Activated CD8-positive, alpha-beta T cell treated with anti-CD3 and anti-CD28 coated beads for 36 hours (primary cell): Measurements from ENCODE around the gene VPS25. TPM values are rescaled to one million over a fixed set of nuclear protein-coding genes. Genes with fewer than 3 reads are reported as not detected.
"Not testable (repeated sequence)": the region's sequence is repeated elsewhere in the genome, so short reads cannot be mapped to it uniquely, and the experiment has no call there.

Experiments used
- ATAC-seq: fragments of 200-7000 bp; cut with Tn5 transposase; one replicate; pipeline ENCODE4 v1.10.0; 2021; ENCODE audit warnings: mild to moderate bottlenecking, moderate library complexity
- CTCF ChIA-PET: fragments of 350-600 bp; sonication (Branson Sonifier 250); formaldehyde crosslinking; loops from one replicate; lab custom pipeline; 2021; ENCODE audit warnings: antibody characterized with exemption; lab: Charles Lee
- POLR2A ChIA-PET: fragments of 350-600 bp; sonication (Branson Sonifier 250); formaldehyde crosslinking; loops from one replicate; lab custom pipeline; 2021; ENCODE audit warnings: antibody characterized with exemption; lab: Charles Lee
- DNase-seq: peaks from one replicate; pipeline ENCODE4 v3.0.0-alpha.2; 2020
- H3K27ac Mint-ChIP-seq: one replicate; pipeline ENCODE4 v1.8.0; 2021; ENCODE audit warnings: mild to moderate bottlenecking, mixed read lengths
- H3K27me3 Mint-ChIP-seq: one replicate; pipeline ENCODE4 v1.8.0; 2021; ENCODE audit warnings: mixed read lengths
- H3K36me3 Mint-ChIP-seq: one replicate; pipeline ENCODE4 v1.8.0; 2021; ENCODE audit warnings: low read depth, mixed read lengths
- H3K4me1 Mint-ChIP-seq: one replicate; pipeline ENCODE4 v1.8.0; 2021; ENCODE audit warnings: low read depth, mixed read lengths
- H3K4me3 Mint-ChIP-seq: one replicate; pipeline ENCODE4 v1.8.0; 2021; ENCODE audit warnings: mild to moderate bottlenecking, moderate library complexity, mixed read lengths
- H3K9me3 Mint-ChIP-seq: one replicate; pipeline ENCODE4 v1.8.0; 2021; ENCODE audit warnings: mixed read lengths
- intact Hi-C: fragments of 100-400 bp; cut with micrococcal nuclease; formaldehyde crosslinking; loops from one replicate; pipeline ENCODE4 v1.10.0; 2022
- total RNA-seq, 2 experiments: library from RNA; stranded (reverse); gene quantifications; one replicate each; pipeline ENCODE4 v1.2.3, GENCODE V29; 2021
- TF ChIP-seq, protein P1 (sequence below): fragments of 200-600 bp; IDR thresholded peaks from one replicate; pipeline ENCODE4 v1.8.0; 2022; ENCODE audit warnings: antibody characterized with exemption, mild to moderate bottlenecking

Gene VPS25
- 10 to 100 TPM; 63.4 to 67.2 TPM for total RNA-seq

DNA sequence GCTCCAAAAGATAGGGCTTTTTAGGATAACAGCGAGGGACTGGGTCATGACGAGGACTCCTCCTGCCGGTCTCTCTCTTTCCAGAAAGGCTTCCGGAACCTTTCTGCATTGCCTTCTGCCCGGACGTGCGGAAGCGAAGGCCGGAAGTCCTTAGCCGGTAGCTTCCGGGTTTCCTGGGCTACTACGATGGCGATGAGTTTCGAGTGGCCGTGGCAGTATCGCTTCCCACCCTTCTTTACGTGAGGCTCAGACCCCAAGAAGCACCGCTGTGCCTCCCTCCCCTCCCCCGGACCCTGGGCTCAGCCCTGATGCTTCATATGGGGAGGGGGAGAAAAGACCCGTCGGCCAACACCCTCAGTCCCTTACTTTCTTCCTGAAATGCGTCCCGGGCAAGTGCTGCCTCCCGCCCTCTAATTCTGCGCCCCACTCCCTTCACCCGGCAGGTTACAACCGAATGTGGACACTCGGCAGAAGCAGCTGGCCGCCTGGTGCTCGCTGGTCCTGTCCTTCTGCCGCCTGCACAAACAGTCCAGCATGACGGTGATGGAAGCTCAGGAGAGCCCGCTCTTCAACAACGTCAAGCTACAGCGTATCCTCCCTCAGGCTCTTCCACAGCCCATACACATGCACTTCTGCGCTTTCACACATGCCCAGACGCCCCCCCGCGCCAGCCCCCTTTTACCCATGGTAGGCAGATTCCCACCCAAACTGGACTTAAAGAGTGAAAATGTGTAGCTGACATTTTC, at the start of gene VPS25:
TSS of gene VPS25 (plus strand) at position 160 of the 746 bp plus-strand sequence. CDS start at position 187, 27 bp downstream.
- ATAC-seq (peak; percentile 96), DNase-seq (peak; percentile 79)
- Mint-ChIP-seq H3K27ac (peak within 1 kb of the TSS; percentile 95), H3K27me3 (no peaks in the 10 kb centered on the region), H3K4me3 (peak within 1 kb of the TSS; percentile 98), H3K9me3 (no peaks in the 10 kb centered on the region), H3K36me3 (peaks cover 30% of the 10 kb centered on the region), H3K4me1 (peaks cover 21% of the 10 kb centered on the region)
- POLR2A ChIA-PET = interaction anchor here (0.7 to 3.0 kb wide), 15 partner anchors 10 to 233 kb away, joined by 3 to 22 read pairs (median 3); partner anchors contain the start of genes BECN1, IFI35, PSMC3IP and RETREG3
- TF ChIP-seq, protein P1, sequence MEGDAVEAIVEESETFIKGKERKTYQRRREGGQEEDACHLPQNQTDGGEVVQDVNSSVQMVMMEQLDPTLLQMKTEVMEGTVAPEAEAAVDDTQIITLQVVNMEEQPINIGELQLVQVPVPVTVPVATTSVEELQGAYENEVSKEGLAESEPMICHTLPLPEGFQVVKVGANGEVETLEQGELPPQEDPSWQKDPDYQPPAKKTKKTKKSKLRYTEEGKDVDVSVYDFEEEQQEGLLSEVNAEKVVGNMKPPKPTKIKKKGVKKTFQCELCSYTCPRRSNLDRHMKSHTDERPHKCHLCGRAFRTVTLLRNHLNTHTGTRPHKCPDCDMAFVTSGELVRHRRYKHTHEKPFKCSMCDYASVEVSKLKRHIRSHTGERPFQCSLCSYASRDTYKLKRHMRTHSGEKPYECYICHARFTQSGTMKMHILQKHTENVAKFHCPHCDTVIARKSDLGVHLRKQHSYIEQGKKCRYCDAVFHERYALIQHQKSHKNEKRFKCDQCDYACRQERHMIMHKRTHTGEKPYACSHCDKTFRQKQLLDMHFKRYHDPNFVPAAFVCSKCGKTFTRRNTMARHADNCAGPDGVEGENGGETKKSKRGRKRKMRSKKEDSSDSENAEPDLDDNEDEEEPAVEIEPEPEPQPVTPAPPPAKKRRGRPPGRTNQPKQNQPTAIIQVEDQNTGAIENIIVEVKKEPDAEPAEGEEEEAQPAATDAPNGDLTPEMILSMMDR = no peak
- intact Hi-C loops = no loop called here
- CTCF ChIA-PET = interaction anchor here (0.6 to 3.8 kb wide), 10 partner anchors 10 to 304 kb away, joined by 3 to 37 read pairs (median 5); partner anchors contain the start of genes BECN1, CNTD1, COA3 and PSMC3IP

DNA sequence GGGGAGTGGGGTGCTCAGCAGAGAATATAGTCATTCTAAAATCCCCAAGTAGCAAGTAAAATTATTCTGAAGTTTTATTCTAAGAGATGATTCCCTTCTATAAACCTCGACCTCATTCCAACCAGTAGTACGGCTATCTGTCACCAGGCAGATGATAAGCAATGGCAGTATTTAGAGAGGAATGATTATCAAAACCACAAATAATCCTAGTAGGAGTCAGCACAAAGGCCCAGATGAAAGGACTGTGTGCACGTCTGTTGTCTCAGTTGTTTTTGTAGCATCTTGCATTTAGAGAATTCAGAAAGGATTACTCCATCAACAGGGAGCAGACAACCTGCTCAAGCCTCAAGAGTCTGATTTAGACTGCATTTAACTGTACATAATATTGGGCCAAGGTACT, 49.6 kb upstream of the VPS25 start:
- peaks cover 31% of the 10 kb centered on the region for H3K36me3 Mint-ChIP-seq
- no peak for DNase-seq
- H3K4me1 Mint-ChIP-seq = no peaks in the 10 kb centered on the region
- no peaks in the 10 kb centered on the region for H3K9me3 Mint-ChIP-seq
- no peak overlapping the region for H3K4me3 Mint-ChIP-seq
- no peaks in the 10 kb centered on the region for H3K27me3 Mint-ChIP-seq
- no peak overlapping the region for H3K27ac Mint-ChIP-seq
- no peak for ATAC-seq
- CTCF ChIA-PET = interaction anchor here (1.2 kb wide), 1 partner anchor 40 kb away, joined by 5 read pairs; no protein-coding TSS in a partner anchor
- intact Hi-C loops = loop anchor here (10.0 kb wide), 1 partner anchor 211 kb away; no protein-coding TSS in a partner anchor
- POLR2A ChIA-PET = no interaction called here
- TF ChIP-seq, protein P1 = no peak

DNA sequence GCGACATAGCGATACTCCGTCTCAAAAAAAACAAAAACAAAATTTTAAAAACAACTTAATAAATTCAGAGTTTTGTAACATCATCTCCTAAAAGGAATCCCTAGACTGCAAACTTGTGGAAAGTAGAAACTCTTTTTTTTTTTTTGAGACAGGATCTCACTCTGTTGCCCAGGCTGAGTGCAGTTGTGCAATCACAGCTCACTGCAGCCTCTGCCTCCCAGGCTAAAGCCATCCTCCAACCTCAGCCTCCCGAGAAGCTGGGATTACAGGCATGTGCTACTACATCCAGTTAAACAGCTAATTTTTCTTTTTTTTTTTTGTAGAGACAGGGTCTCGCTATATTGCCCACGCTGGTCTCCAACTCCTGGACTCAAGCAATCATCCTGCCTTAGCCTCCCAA, 48.1 kb upstream of the VPS25 start:
- Mint-ChIP-seq H3K36me3 (peaks cover 25% of the 10 kb centered on the region), H3K4me3 (no peak overlapping the region), H3K9me3 (no peaks in the 10 kb centered on the region), H3K27ac (no peak overlapping the region), H3K27me3 (no peaks in the 10 kb centered on the region), H3K4me1 (no peaks in the 10 kb centered on the region)
- POLR2A ChIA-PET = interaction anchor here (0.6 kb wide), 1 partner anchor 14 kb away, joined by 4 read pairs; no protein-coding TSS in a partner anchor
- ATAC-seq (no peak), DNase-seq (no peak)
- CTCF ChIA-PET = interaction anchor here (1.1 to 1.3 kb wide), 3 partner anchors 13 to 146 kb away, joined by 4 read pairs; no protein-coding TSS in a partner anchor
- TF ChIP-seq, protein P1 = no peak
- intact Hi-C loops = loop anchor here (10.0 kb wide), 1 partner anchor 210 kb away; no protein-coding TSS in a partner anchor

DNA sequence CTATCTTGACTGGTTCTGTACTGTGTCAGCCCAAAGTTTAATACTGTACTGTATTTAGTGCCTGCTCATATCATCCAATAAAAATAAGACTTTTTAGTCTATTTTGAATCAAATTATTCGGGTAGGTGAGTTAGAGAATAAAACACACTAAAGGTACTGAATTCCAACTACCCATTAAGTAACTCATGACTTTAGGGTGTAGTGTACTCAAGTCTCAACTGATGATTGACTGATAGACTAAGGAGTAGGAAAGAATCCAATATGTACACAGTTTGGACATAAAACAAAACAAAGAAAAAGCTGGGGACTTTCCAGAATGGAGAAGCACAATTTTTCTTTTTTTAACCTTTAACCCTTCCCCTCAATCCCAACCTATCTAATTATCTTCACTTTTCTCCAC, 32.5 kb upstream of the VPS25 start:
- H3K4me1 Mint-ChIP-seq = peaks cover 15% of the 10 kb centered on the region
- POLR2A ChIA-PET = interaction anchor here (0.5 kb wide), 1 partner anchor 21 kb away, joined by 3 read pairs; no protein-coding TSS in a partner anchor

DNA sequence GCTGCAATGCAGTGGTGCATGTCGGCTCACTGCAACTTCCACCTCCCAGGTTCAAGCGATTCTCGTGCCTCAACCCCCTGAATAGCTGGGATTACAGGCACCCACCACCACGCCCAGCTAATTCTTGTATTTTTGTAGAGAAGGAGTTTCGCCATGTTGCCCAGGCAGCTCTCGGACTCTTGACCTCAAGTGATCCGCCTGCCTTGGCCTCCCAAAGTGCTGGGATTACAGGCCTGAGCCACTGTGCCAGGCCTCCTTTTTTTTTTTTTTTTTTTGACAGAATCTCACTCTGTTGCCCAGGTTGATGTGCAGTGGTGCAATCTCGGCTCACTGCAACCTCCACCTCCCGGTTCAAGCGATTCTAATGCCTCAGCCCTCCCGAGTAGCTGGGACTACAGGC, 30.3 kb upstream of the VPS25 start:
- intact Hi-C loops, ATAC-seq, H3K36me3 Mint-ChIP-seq, H3K9me3 Mint-ChIP-seq, DNase-seq, H3K27me3 Mint-ChIP-seq, H3K4me3 Mint-ChIP-seq, H3K27ac Mint-ChIP-seq: not testable (repeated sequence)
- peaks cover 15% of the 10 kb centered on the region for H3K4me1 Mint-ChIP-seq
- ChIA-PET POLR2A (interaction anchor here (1.1 to 1.5 kb wide), 3 partner anchors 12 to 65 kb away, joined by 3 to 5 read pairs (median 4); no protein-coding TSS in a partner anchor), CTCF (interaction anchor here (0.6 to 2.2 kb wide), 5 partner anchors 17 to 165 kb away, joined by 3 to 8 read pairs (median 5); partner anchors contain the start of gene RAMP2)

More for the DNA sequence above, 32.5 kb upstream of the VPS25 start:
- H3K36me3 Mint-ChIP-seq = no peaks in the 10 kb centered on the region
- TF ChIP-seq, protein P1 = no peak
- H3K4me3 Mint-ChIP-seq = no peak overlapping the region
- intact Hi-C loops = no loop called here
- DNase-seq = no peak
- H3K9me3 Mint-ChIP-seq = no peaks in the 10 kb centered on the region
- no peak for ATAC-seq
- CTCF ChIA-PET = interaction anchor here (2.2 kb wide), 1 partner anchor 22 kb away, joined by 8 read pairs; no protein-coding TSS in a partner anchor
- no peak overlapping the region for H3K27ac Mint-ChIP-seq
- no peaks in the 10 kb centered on the region for H3K27me3 Mint-ChIP-seq
